Stimulated activated CD4-positive, alpha-beta T cell treated with anti-CD3 and anti-CD28 coated beads, Interleukin-1b, Interleukin-23, amount 100 ng/mL, for 24 hours (primary cell): ENCODE data around the gene FAM222B.

ENCODE experiments used
- DNase-seq, 4 experiments: peaks; one replicate each; pipeline ENCODE4 v3.0.0-alpha.2; 2020; ENCODE audit warnings: low read depth in 4 of 4, low spot score in 1 of 4

Gene FAM222B

DNA sequence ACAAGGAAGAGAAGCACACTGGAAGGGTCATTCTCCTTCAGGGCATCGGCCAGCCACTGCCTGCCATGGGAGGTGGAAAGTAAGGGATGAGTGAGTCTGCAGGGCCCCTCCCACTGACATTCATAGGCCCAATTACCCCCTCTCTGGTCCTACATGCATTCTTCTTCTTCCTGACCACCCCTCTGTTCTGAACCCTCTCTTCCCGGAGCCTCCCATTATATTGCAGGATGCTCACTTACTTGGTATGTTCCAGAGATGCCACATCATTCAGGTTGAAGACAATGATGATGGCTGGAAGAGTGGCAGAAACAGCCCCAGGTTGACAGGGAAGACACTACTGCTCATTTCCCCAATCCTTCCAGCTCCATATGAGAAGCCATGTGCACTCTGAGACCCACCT lies 127.4 kb downstream of the FAM222B start:
- no peak for DNase-seq

DNA sequence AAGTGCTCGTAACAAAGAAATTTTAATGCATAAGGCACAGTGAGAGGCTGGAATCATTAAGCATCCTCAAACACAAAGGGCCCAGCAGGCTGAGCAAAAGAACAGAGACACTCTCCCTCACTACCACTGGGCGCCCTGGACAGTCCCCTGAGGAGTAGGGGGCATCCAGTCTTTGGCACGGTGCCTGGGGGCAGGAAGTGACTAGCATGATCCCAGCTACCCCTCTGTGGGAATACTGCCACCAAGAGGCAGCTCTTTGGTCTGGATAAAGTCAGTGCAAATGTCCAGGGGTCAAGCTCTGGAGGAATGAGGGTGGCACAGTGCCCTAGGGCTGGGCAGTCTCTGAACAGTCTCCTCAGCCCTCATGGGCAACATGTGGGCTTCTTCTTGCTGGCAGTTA lies 128.3 kb downstream of the FAM222B start:
- DNase-seq: no peak

DNA sequence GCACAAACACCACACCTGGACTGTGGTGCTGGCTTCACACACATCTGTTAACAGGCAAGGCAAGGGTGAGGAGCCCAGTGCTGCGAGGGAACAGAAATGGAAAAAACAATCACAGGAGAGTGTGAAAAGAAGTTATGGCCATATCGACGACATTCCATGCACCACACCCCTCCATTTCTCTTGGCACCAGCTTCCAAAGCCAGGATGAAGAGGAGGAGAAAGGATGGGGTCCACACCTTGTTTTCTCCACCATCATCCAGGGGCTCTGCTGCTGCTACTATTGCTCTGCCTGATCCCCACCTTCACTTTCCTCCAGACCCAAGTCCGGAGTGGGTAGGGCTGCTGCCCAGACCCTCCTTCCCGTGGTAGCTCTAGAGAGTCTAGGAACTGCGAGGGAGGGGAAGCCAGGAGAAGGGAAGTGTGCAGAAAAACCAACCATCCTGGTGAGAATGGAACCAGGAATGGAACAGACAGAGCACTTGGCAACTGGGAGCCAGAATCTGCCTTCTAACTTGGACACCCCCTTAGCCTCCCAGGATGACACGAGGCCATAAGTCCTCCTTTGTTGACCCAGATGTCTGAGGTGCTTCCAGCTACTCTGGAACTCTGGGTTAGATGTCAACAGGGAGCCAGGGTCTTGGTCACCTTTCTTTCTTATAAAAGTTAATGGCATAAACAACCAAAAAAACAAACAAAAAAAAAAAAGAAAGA lies 129.7 kb downstream of the FAM222B start:
- no peak for DNase-seq

- DNase-seq: peak in 2 of 4 experiments; percentile 58 to 61
Measured at GRCh38 chr17:28712032-28712704, 130.4 kb downstream of the FAM222B start.

DNA sequence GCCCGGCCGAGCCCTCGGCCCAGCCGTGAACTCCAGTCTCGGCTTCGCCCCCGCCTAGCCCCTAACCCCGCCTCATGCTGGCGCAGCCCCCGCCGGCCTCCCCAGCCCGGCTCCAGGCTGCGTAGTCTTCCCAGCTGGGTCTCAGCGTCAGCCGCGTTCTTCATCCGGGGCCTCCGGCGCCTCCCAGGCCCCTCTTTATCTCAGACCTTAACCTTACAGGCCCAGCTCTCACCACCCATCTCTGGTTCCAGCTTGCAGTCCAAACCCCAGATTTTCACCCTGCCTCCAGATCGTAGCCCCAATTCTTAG lies 130.9 kb downstream of the FAM222B start, which contains the start of gene PROCA1:
Gene PROCA1, minus strand, starts transcription at position 166 of the 309 bp plus-strand sequence. CDS start 228 bp downstream, outside the sequence.
- no peak for DNase-seq

GRCh38 chr17:28710861-28711722 lies 131.5 kb downstream of the FAM222B start:
- DNase-seq: peak; percentile 71 to 89 (median 78)

DNA sequence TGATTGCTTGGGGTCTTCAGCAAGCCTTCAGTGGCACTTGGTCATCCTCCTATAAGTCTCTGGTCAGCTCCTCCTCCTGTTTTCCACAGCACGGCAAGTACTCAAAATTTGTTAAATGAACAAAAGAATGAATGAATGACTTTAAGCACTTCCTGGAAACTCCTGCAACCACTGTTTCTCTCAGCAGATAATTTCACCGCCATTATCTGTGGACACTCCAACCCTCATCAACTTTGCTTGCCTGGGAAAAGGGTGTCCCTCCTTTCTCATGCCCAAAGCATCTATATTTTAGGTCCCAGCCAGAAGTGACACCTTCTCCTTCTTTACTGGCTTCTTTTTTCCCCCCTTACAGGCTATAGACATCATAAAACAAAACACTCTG lies 135.3 kb downstream of the FAM222B start:
- DNase-seq: no peak

DNA sequence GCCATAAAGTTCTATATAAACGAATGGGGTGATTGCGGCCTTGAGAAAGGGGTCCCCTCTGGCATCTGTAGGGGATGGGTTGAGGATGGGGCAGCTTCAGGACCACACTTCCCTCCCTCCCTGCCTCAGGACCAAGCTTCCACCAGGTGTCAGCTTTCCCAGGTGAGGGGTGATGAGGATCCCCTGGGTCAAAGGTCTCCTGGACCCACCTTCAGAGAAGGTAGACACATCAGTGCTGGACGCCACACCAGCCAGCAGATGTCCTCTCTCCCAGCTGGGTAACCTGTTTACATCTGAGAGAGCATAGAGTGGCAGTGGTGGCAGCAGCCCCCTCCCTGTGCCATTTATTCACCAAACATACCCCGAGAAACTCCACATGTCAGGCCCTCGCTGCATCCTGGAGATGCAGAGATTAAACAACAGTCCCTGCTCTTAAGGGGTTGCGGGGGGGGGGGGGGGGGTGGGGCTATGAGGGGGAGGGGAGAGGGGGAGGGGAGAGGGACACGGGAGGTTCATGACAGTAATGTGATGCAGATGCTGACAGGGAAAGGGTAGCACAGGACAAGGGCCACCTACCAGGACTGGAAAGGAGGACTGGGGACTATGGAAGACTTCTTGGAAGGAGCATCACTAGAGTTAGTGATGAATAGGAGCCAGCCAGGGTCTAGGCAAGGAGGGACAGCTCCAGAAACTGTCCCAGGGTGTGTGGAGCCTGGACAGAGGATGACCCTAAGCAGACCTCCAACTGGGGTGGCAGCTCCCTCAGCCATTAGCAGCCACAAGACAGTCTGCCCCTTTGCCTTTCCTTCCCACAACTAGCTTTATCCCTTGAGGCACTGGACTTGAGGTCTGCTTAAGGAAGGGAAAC lies 135.9 kb downstream of the FAM222B start:
- no peak for DNase-seq
